GM23248 (cell line): ENCODE data around the gene HAUS8. TPM values are rescaled to one million over a fixed set of nuclear protein-coding genes. Genes with fewer than 3 reads are reported as not detected.
"Not testable (repeated sequence)": the region's sequence is repeated elsewhere in the genome, so short reads cannot be mapped to it uniquely, and the experiment has no call there.

Experiments used
- DNase-seq: peaks from one replicate; pipeline ENCODE4 v3.0.0-alpha.2; 2015
- H2AFZ ChIP-seq: fragments of 200-600 bp; sonication (generic); 2 replicates; pipeline ENCODE4 v1.6.1; 2016; ENCODE audit warnings: antibody characterized with exemption
- H3F3A ChIP-seq: fragments of 200-600 bp; sonication (generic); 2 replicates; pipeline ENCODE4 v1.6.1; 2016; ENCODE audit warnings: mild to moderate bottlenecking, antibody characterized with exemption, mixed run types; ENCODE audit not compliant: insufficient read depth
- H3K27ac ChIP-seq: fragments of 200-600 bp; sonication (generic); 2 replicates; pipeline ENCODE4 v1.5.1; 2016; ENCODE audit warnings: mild to moderate bottlenecking
- H3K27me3 ChIP-seq: fragments of 200-600 bp; sonication (generic); replicated peaks from 2 replicates; pipeline ENCODE4 v1.6.1; 2016; ENCODE audit warnings: mild to moderate bottlenecking; ENCODE audit not compliant: insufficient read depth
- H3K36me3 ChIP-seq: fragments of 200-600 bp; sonication (generic); 2 replicates; pipeline ENCODE4 v1.6.1; 2016; ENCODE audit warnings: low read depth, mild to moderate bottlenecking
- H3K4me1 ChIP-seq: fragments of 200-600 bp; sonication (generic); 2 replicates; pipeline ENCODE4 v1.6.1; 2016; ENCODE audit warnings: mild to moderate bottlenecking; ENCODE audit not compliant: insufficient read depth
- H3K4me2 ChIP-seq: fragments of 200-600 bp; sonication (generic); one replicate; pipeline ENCODE4 v1.6.1; 2016; ENCODE audit warnings: mild to moderate bottlenecking; ENCODE audit not compliant: unreplicated experiment
- H3K4me3 ChIP-seq: fragments of 200-600 bp; sonication (generic); 2 replicates; pipeline ENCODE4 v1.5.1; 2016; ENCODE audit warnings: mild to moderate bottlenecking
- H3K79me2 ChIP-seq: fragments of 200-600 bp; sonication (generic); 2 replicates; pipeline ENCODE4 v1.6.1; 2016; ENCODE audit warnings: mild to moderate bottlenecking; ENCODE audit not compliant: insufficient read depth
- H3K9ac ChIP-seq: fragments of 200-600 bp; sonication (generic); 2 replicates; pipeline ENCODE4 v1.6.1; 2016; ENCODE audit warnings: mild to moderate bottlenecking
- H3K9me2 ChIP-seq: fragments of 200-600 bp; sonication (generic); 2 replicates; pipeline ENCODE4 v1.6.1; 2016; ENCODE audit warnings: mixed run types, mild to moderate bottlenecking, moderate library complexity; ENCODE audit not compliant: insufficient read depth
- H3K9me3 ChIP-seq: fragments of 200-600 bp; sonication (generic); one replicate; pipeline ENCODE4 v1.6.1; 2017; ENCODE audit warnings: low read depth
- H4K20me1 ChIP-seq: fragments of 200-600 bp; sonication (generic); 2 replicates; pipeline ENCODE4 v1.6.0; 2016; ENCODE audit not compliant: insufficient read depth
- EZH2 ChIP-seq: fragments of 200-600 bp; sonication (generic); IDR thresholded peaks from 2 replicates; pipeline ENCODE4 v1.6.1; 2018; ENCODE audit warnings: antibody characterized with exemption, mild to moderate bottlenecking; ENCODE audit not compliant: insufficient read depth, poor library complexity, severe bottlenecking
- EZH2phosphoT487 ChIP-seq: fragments of 200-600 bp; sonication (generic); IDR thresholded peaks from 2 replicates; pipeline ENCODE4 v1.6.1; 2018; ENCODE audit warnings: antibody characterized with exemption, moderate library complexity, mild to moderate bottlenecking, low read depth; ENCODE audit not compliant: insufficient read depth
- WGBS, 2 experiments: methylation state at CpG; one replicate each; pipeline ENCODE4 v1.1.6; 2015 to 2017; ENCODE audit warnings: low lambda C conversion rate in 2 of 2, low coverage in 1 of 2; ENCODE audit errors: missing lambda C conversion rate in 2 of 2; 5-methylcytosine and 5-hydroxymethylcytosine counted together
- in situ Hi-C: fragments of 300-500 bp; cut with MboI; formaldehyde crosslinking; loops from 2 replicates; pipeline ENCODE4 v1.15.0; 2020
- polyA plus RNA-seq: library from polyadenylated mRNA; unstranded; fragments of >200 nt; fragmentation: Nextera tagmentation; extraction: Ambion mirVana; gene quantifications from 2 replicates; pipeline ENCODE4 v1.2.1, GENCODE V29; 2016
- total RNA-seq: library from RNA; depleted of rRNA; stranded (reverse); fragments of >200 nt; shearing (Covaris generic); gene quantifications from 2 replicates; pipeline ENCODE4 v1.2.3, GENCODE V29; 2014

Gene HAUS8
- total and polyA plus RNA-seq, 2 experiments from 2014 or later: 3.4 to 8.2 TPM

GRCh38 chr19:17025991-17026658 lies 49.1 kb downstream of the HAUS8 start:
- Histone ChIP-seq H3F3A (no peaks in the 10 kb centered on the region), H3K9ac (no peak overlapping the region), H3K4me3 (no peak overlapping the region), H3K4me2 (no peak overlapping the region), H3K27ac (no peak overlapping the region), H3K36me3 (no peaks in the 10 kb centered on the region), H3K27me3 (peaks cover 36% of the 10 kb centered on the region), H3K9me2 (no peaks in the 10 kb centered on the region), H2AFZ (no peak overlapping the region), H4K20me1 (no peaks in the 10 kb centered on the region), H3K4me1 (no peaks in the 10 kb centered on the region), H3K79me2 (no peaks in the 10 kb centered on the region), H3K9me3 (no peaks in the 10 kb centered on the region)
- in situ Hi-C loops: no loop called here
- TF ChIP-seq EZH2phosphoT487 (no peak), EZH2 (no peak)
- no peak for DNase-seq
- WGBS, 2 experiments: 5 to 7% methylated on average over 22 to 35 of the region's 40 CpGs

- H3K4me1 ChIP-seq: no peaks in the 10 kb centered on the region
- H3K9me2 ChIP-seq: no peaks in the 10 kb centered on the region
- H4K20me1 ChIP-seq: no peaks in the 10 kb centered on the region
- no peak for DNase-seq
- 51 to 58% methylated on average over 6 of the region's 6 CpGs for WGBS, 2 experiments
- H3K36me3 ChIP-seq: no peaks in the 10 kb centered on the region
- no peaks in the 10 kb centered on the region for H3K9me3 ChIP-seq
- in situ Hi-C loops: no loop called here
- no peak for TF ChIP-seq EZH2phosphoT487
- no peak for TF ChIP-seq EZH2
- no peaks in the 10 kb centered on the region for H3K79me2 ChIP-seq
- peaks cover 36% of the 10 kb centered on the region for H3K27me3 ChIP-seq
- H2AFZ ChIP-seq: no peak overlapping the region
- no peak overlapping the region for H3K9ac ChIP-seq
- H3K27ac ChIP-seq: no peak overlapping the region
- H3K4me3 ChIP-seq: no peak overlapping the region
- H3K4me2 ChIP-seq: no peak overlapping the region
- no peaks in the 10 kb centered on the region for H3F3A ChIP-seq
Observed at GRCh38 chr19:17025361-17025760, 49.9 kb downstream of the HAUS8 start.

DNA sequence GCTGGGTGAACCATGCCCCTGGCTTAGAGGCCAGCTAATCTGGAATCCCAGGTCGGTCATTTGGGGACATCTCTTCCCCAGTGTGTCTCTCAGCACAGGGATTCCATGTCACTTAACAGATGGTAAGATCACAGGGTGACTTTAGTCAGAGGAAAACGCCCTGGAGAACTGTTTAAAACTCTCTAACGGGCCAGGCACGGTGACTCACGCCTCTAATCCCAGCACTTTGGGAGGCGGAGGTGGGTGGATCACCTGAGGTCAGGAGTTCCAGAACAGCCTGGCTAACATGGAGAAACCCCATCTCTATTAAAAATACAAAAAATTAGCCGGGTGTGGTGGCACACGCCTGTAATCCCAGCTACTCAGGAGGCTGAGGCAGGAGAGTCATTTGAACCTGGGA lies 50.3 kb downstream of the HAUS8 start:
- H3K9ac ChIP-seq, H3K27ac ChIP-seq, H3K4me2 ChIP-seq, H4K20me1 ChIP-seq, H3K9me2 ChIP-seq, DNase-seq, H3F3A ChIP-seq, in situ Hi-C loops, H3K36me3 ChIP-seq, H2AFZ ChIP-seq, H3K79me2 ChIP-seq, H3K4me3 ChIP-seq, H3K9me3 ChIP-seq, H3K4me1 ChIP-seq: not testable (repeated sequence)
- peaks cover 36% of the 10 kb centered on the region for H3K27me3 ChIP-seq
- WGBS, 2 experiments: 44 to 47% methylated on average over 8 of the region's 8 CpGs

GRCh38 chr19:17023805-17024204 lies 51.4 kb downstream of the HAUS8 start:
- 43 to 47% methylated on average over 3 of the region's 3 CpGs for WGBS, 2 experiments
- no peak for TF ChIP-seq EZH2
- no peak for TF ChIP-seq EZH2phosphoT487

DNA sequence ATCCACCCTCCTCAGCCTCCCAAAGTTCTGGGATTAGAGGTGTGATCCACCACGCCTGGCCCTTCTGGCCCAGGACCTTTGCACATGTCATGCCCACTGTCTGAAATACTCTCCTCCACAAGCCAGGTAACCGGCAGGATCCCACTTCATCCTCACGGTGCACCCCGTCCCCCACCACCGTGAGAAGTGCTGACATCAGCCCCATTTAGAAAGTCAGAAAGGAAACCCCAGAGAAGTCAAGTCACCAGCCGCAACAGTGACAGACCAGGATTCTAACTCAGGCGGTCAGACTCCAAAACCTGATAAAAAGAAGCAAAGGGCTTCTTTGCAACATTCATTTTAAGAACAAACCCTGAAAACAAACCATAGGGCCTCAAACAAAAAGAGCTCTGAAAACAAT lies 52.5 kb downstream of the HAUS8 start:
- no peak for DNase-seq
- Histone ChIP-seq H3K9me2 (no peaks in the 10 kb centered on the region), H3K79me2 (no peaks in the 10 kb centered on the region), H3K36me3 (no peaks in the 10 kb centered on the region), H3K4me2 (no peak overlapping the region), H3K4me1 (no peaks in the 10 kb centered on the region), H3K27ac (no peak overlapping the region), H2AFZ (no peak overlapping the region), H3K9ac (no peak overlapping the region), H3K27me3 (peaks cover 26% of the 10 kb centered on the region), H3K4me3 (no peak overlapping the region), H4K20me1 (no peaks in the 10 kb centered on the region), H3F3A (no peaks in the 10 kb centered on the region), H3K9me3 (no peaks in the 10 kb centered on the region)
- in situ Hi-C loops: no loop called here
- WGBS, 2 experiments: 47 to 51% methylated on average over 7 of the region's 7 CpGs
- TF ChIP-seq EZH2: no peak
- no peak for TF ChIP-seq EZH2phosphoT487

More at GRCh38 chr19:17023805-17024204, 51.4 kb downstream of the HAUS8 start:
- no peak overlapping the region for H3K4me3 ChIP-seq
- H3K36me3 ChIP-seq: no peaks in the 10 kb centered on the region
- no peak overlapping the region for H3K9ac ChIP-seq
- no peaks in the 10 kb centered on the region for H3F3A ChIP-seq
- DNase-seq: no peak
- in situ Hi-C loops: no loop called here
- H3K79me2 ChIP-seq: no peaks in the 10 kb centered on the region
- no peaks in the 10 kb centered on the region for H4K20me1 ChIP-seq
- no peak overlapping the region for H2AFZ ChIP-seq
- no peak overlapping the region for H3K4me2 ChIP-seq
- no peaks in the 10 kb centered on the region for H3K4me1 ChIP-seq
- H3K9me2 ChIP-seq: no peaks in the 10 kb centered on the region
- H3K27me3 ChIP-seq: peaks cover 36% of the 10 kb centered on the region
- no peak overlapping the region for H3K27ac ChIP-seq
- H3K9me3 ChIP-seq: no peaks in the 10 kb centered on the region
